Psoas muscle (tissue), 8 donors: ENCODE data around the gene FAM163B. TPM values are rescaled to one million over a fixed set of nuclear protein-coding genes. Genes with fewer than 3 reads are reported as not detected.

ENCODE experiments used
- ATAC-seq, 4 donors: fragments of 200-7000 bp; cut with Tn5 transposase; one replicate each; pipeline ENCODE4 v1.9.1; 2020; ENCODE audit warnings: moderate library complexity in 3 of 4, mild to moderate bottlenecking in 2 of 4
- DNase-seq, 2 donors: peaks; one replicate each; pipeline ENCODE4 v3.0.0-alpha.2; 2020
- H3K27ac ChIP-seq: fragments of 200-600 bp; one replicate; pipeline ENCODE4 v1.8.0; 2022
- H3K27me3 ChIP-seq, 3 donors: fragments of 200-600 bp in 1 of 3; one replicate each; pipeline versions ENCODE4 v1.6.1 to v1.8.0; 2013 to 2022; ENCODE audit warnings: low read length in 2 of 3, mild to moderate bottlenecking in 2 of 3, moderate library complexity in 1 of 3; ENCODE audit not compliant: insufficient read depth in 3 of 3
- H3K36me3 ChIP-seq, 2 donors: fragments of 200-600 bp in 1 of 2; one replicate each; pipeline versions ENCODE4 v1.6.1 to v1.8.0; 2013 to 2022; ENCODE audit warnings: low read depth in 1 of 2, mild to moderate bottlenecking in 1 of 2, moderate library complexity in 1 of 2; ENCODE audit not compliant: insufficient read depth in 1 of 2
- H3K4me1 ChIP-seq: fragments of 200-600 bp; one replicate; pipeline ENCODE4 v1.8.0; 2022
- H3K4me3 ChIP-seq: fragments of 200-600 bp; one replicate; pipeline ENCODE4 v1.8.0; 2022; ENCODE audit warnings: mild to moderate bottlenecking
- H3K9me3 ChIP-seq: fragments of 200-600 bp; one replicate; pipeline ENCODE4 v1.8.0; 2022
- WGBS, 3 donors: extraction: QIAGEN DNeasy Blood & Tissue Kit; methylation state at CpG; one replicate each; pipeline versions ENCODE4 v1.1.6 to v1.1.7; 2013; 5-methylcytosine and 5-hydroxymethylcytosine counted together
- intact Hi-C, 2 donors: fragments of 100-400 bp; cut with DNase I; formaldehyde crosslinking; loops; one replicate each; pipeline versions ENCODE4 v1.11.0 to v1.14.2; 2022
- polyA plus RNA-seq, 3 donors: library from polyadenylated mRNA; stranded (reverse); fragments of 200-250 nt; gene quantifications; one replicate each; pipeline ENCODE4 v1.2.3, GENCODE V29; 2013
- total RNA-seq, 4 donors: library from RNA; stranded (reverse); fragmentation: NEBNext Ultra II Directional in 2 of 4; extraction: Animal tissue kit (Norgen Biotek cat#: 25700) in 2 of 4; gene quantifications; one replicate each; pipeline versions ENCODE4 v1.2.1 to v1.2.4, GENCODE V29; 2021 to 2023
- TF ChIP-seq, protein P1 (sequence below): fragments of 200-600 bp; IDR thresholded peaks from one replicate; pipeline ENCODE4 v1.8.0; 2022; ENCODE audit warnings: antibody characterized with exemption
- donor health status: healthy with polysubstance abuse.
- donor health status: DM: no; HTN: no; CAD: no; lungs with moderate emphysema.
- donor health status: Bipolar disorder and iron deficiency.
- donor health status: healthy.
- donor health status: DM: yes; HTN: yes; CAD: no.
- donor health status: DM: no; HTN: no; CAD: no.
- donor health status: DM: no; HTN: no; CAD: no.
- donor health status: DM: yes; HTN: yes; CAD: no.

The FAM163B gene
- total and polyA plus RNA-seq, 7 donors: not detected

DNA sequence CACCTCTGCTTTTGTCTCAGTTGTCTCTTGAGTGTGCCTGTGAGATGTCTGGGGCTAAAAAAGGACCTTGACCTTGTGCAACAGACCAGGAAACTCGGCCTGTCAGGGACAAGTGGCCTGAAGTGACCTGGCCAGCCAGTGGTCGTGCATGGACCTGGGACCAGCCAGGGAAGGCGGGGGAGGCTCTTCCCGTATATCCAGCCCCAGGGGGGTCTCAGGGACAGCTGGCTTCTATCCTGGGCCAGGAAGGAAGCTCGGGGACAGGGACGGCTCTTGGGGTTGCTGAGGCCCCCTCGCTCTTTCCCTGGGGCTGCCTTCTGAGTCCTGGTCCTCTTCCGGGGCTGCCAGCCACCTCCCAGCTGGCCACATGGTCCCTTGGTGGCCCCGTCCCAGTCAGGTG, 77.9 kb downstream of the FAM163B start:
- TF ChIP-seq, protein P1, sequence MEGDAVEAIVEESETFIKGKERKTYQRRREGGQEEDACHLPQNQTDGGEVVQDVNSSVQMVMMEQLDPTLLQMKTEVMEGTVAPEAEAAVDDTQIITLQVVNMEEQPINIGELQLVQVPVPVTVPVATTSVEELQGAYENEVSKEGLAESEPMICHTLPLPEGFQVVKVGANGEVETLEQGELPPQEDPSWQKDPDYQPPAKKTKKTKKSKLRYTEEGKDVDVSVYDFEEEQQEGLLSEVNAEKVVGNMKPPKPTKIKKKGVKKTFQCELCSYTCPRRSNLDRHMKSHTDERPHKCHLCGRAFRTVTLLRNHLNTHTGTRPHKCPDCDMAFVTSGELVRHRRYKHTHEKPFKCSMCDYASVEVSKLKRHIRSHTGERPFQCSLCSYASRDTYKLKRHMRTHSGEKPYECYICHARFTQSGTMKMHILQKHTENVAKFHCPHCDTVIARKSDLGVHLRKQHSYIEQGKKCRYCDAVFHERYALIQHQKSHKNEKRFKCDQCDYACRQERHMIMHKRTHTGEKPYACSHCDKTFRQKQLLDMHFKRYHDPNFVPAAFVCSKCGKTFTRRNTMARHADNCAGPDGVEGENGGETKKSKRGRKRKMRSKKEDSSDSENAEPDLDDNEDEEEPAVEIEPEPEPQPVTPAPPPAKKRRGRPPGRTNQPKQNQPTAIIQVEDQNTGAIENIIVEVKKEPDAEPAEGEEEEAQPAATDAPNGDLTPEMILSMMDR: no peak
- DNase-seq: no peak
- Histone ChIP-seq H3K27me3 (peaks cover 0 to 78% (median 17%) of the 10 kb centered on the region in 3 donors), H3K27ac (no peak overlapping the region), H3K4me3 (no peak overlapping the region), H3K9me3 (no peaks in the 10 kb centered on the region), H3K36me3 (no peaks in the 10 kb centered on the region), H3K4me1 (peaks cover 13% of the 10 kb centered on the region)
- intact Hi-C loops: loop anchor here (5.0 to 10.0 kb wide), 3 partner anchors 194 to 211 kb away; no protein-coding TSS in a partner anchor
- 67 to 75% (median 69%) methylated on average over 9 of the region's 9 CpGs for WGBS, 3 donors
- ATAC-seq: no peak

DNA sequence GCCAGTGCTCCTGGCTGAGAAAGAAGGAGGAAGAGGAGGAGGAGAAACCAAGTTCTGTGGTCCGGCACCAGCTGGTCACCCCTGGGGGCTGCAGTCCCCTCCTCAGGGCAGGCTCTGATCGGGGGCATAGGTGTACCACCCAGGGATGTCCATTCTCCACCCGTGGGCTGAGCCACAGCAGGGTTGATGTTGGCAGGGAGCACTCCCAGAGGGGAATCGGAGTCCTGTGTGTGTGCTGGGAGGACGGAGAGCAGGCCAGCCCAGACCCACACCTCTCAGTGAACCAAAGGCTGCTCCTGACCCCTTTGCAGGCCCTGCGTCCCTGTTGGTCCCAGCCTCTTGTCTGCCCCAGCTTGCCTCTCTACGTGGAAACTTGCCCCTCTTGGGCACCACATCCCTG, 79.3 kb downstream of the FAM163B start:
- H3K27me3 ChIP-seq: peaks cover 0 to 74% (median 17%) of the 10 kb centered on the region in 3 donors
- no peak for ATAC-seq
- no peak overlapping the region for H3K27ac ChIP-seq
- peaks cover 11% of the 10 kb centered on the region for H3K4me1 ChIP-seq
- no peak overlapping the region for H3K4me3 ChIP-seq
- TF ChIP-seq, protein P1: no peak
- no peaks in the 10 kb centered on the region for H3K36me3 ChIP-seq
- 93 to 96% (median 96%) methylated on average over 7 of the region's 7 CpGs for WGBS, 3 donors
- intact Hi-C loops: loop anchor here (5.0 to 10.0 kb wide), 3 partner anchors 195 to 212 kb away; no protein-coding TSS in a partner anchor
- no peak for DNase-seq
- H3K9me3 ChIP-seq: no peaks in the 10 kb centered on the region

DNA sequence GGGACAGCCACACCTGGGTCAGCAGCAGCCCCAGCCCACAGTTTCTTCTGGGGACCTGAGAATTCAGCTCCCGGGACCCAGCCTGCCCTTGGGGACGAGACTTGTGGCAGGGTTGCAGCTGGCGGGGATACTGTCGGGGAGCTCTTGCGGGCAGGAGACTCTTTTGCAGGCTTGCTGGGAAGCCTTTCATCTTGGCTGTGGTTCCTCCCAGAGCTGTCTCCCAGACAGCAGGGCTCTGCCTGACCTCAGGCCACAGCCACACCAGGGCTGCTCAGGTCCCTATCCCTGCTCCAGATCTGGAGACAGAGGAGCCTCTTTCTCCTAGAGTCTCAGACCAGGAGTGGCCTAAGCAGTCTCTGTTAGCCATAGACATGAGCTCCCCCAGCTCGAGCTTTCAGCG, 79.7 kb downstream of the FAM163B start:
- peaks cover 0 to 71% (median 17%) of the 10 kb centered on the region in 3 donors for H3K27me3 ChIP-seq
- WGBS, 3 donors: 78 to 83% (median 79%) methylated on average over 7 of the region's 7 CpGs

DNA sequence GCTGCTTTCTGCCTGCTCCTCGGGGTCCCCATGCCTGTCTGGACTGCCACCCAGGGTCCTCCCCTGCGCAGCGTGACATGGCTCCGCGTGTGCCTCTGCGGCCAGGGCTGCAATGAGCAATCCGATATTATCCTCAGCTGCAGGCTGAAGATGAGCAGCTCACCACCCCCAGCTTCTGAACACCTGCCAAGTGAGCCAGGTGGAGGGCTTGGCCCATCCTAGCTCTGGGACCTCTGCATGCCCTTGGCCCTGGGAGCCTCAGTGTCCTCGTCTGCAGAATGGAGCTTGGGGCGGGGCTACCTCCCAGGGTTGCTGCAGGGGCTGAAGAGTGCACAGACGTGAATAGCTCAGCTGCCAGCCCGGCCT, 80.3 kb downstream of the FAM163B start:
- DNase-seq (no peak), ATAC-seq (peak in 2 of 4 donors; percentile 6 to 31)
- TF ChIP-seq, protein P1: no peak
- H3K4me1 ChIP-seq: peaks cover 9% of the 10 kb centered on the region
- intact Hi-C loops: no loop called here
- H3K4me3 ChIP-seq: no peak overlapping the region
- WGBS, 3 donors: 26 to 38% (median 30%) methylated on average over 11 of the region's 11 CpGs
- no peaks in the 10 kb centered on the region for H3K36me3 ChIP-seq
- H3K27ac ChIP-seq: no peak overlapping the region
- H3K9me3 ChIP-seq: no peaks in the 10 kb centered on the region
- H3K27me3 ChIP-seq: peaks cover 0 to 65% (median 17%) of the 10 kb centered on the region in 3 donors

More for the DNA sequence above, 79.7 kb downstream of the FAM163B start:
- ATAC-seq (no peak), DNase-seq (no peak)
- H3K4me3 ChIP-seq: no peak overlapping the region
- H3K4me1 ChIP-seq: peaks cover 9% of the 10 kb centered on the region
- H3K36me3 ChIP-seq: no peaks in the 10 kb centered on the region
- H3K27ac ChIP-seq: no peak overlapping the region
- intact Hi-C loops: no loop called here
- H3K9me3 ChIP-seq: no peaks in the 10 kb centered on the region
- TF ChIP-seq, protein P1: no peak
